ENCODE results near the gene RAPH1.
A peak's percentile ranks its signal among the peaks of the same experiment; 100 is the strongest.

RAPH1 gene

DNA sequence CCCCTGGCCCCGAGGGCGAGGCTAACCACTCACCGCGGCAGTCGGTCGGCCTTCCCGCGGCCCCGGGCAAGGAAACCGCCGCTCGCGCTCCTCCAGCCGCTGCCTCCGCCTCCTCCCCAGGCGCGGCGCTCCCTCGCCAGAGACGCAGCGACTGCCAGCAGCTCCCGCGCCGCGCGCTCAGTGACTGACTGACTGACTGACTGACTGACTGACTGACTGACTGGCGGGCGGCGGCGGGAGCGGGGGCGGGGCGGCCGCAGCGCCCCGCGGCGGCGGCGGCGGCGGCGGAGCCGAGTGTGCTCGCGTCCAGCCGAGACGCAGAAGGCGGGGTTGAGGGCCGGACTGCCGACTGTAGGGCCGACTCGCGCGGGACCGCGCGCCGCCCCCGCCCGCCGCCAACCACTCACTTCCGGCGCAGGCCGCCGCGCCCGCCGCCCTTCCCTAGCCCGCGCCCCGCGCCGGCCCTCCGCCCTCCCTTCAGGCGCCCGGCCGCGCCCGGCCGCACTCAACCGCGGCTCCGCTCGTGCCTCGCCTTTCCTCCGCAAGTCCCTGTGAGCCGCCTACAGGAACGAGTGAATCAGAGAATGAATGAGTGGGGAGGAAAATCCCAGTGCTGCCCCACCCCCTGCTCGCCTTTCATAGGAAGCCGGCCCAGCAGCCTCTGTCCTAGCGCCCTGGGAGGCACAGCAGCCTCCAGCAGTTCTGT, at the start of gene RAPH1:
Gene RAPH1 (minus strand): TSS at position 224 of the 706 bp plus-strand sequence. CDS start 39,948 bp downstream, outside the sequence.
- DNase-seq (ENCODE audit: low spot score): peak; percentile 65

- no peak for DNase-seq (ENCODE audit: low spot score)
Measured at GRCh38 chr2:203584784-203585183, 49.7 kb upstream of the RAPH1 start.

DNA sequence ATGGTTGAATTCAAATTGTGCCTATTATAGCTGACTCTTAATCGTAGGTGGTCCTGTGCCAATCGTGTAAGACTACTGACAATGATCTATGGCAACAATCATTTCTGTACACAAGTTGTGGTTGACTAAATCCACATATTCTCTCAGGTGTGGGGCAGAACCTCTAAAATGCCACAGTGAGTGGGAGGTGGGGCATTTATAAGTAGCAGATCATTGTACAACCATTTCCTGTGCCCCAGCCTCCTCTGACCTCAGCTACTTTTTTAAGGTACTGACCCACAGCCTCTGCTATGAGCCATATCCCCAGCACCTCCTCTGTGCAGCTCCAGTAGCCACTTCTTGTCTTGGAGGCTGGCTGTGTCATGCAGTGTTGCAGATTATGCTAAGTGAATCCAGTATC, 48.6 kb upstream of the RAPH1 start:
- DNase-seq (ENCODE audit: low spot score): peak; percentile 9

- no peak for DNase-seq (ENCODE audit: low spot score)
Measured at GRCh38 chr2:203583084-203583695, 48.1 kb upstream of the RAPH1 start.

- no peak for DNase-seq (ENCODE audit: low spot score)
Measured at GRCh38 chr2:203582468-203582867, 47.4 kb upstream of the RAPH1 start.

GRCh38 chr2:203580844-203581243, 45.7 kb upstream of the RAPH1 start:
- DNase-seq (ENCODE audit: low spot score): no peak

DNA sequence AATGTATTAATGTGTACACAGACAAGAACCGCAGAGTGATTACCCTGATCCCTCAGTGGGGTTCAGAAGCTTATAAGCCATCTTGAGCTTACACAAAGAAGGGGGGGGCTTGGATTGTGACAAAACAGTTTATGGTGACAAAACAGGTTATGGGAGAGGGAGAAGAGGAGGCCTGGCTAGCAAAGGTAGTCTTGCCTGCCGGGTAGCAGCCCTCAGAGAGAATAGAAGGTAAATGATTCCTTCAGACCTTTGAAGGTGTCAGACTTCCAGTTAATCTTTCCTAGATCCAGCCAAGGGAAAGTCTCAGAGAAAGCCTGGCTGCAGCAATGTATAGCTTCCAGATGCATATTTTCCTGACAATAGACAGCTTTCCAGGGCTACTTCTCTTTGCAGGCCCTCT, 44.6 kb upstream of the RAPH1 start:
- no peak for DNase-seq (ENCODE audit: low spot score)

- no peak for DNase-seq (ENCODE audit: low spot score)
Measured at GRCh38 chr2:203578759-203579643, 43.9 kb upstream of the RAPH1 start.

DNA sequence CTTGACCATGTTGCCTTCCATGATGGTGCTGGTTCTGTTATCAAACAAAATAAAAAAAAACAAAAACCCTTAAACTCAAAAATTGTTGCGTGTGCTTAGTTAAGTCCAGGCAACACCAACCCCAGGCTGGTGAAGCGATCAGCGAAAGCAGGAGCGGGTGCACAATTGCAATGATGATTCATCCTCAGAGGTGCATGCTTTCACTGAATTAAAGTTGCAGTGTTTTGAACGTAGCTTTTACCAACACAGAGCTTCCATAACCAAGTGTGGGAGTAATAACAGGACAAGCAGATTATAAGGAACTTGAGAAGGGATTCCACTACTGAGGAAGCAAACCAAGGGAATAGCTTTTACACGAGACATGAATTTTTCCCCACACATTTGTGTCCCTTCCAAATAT, 39.7 kb upstream of the RAPH1 start:
- DNase-seq (ENCODE audit: low spot score): no peak

DNA sequence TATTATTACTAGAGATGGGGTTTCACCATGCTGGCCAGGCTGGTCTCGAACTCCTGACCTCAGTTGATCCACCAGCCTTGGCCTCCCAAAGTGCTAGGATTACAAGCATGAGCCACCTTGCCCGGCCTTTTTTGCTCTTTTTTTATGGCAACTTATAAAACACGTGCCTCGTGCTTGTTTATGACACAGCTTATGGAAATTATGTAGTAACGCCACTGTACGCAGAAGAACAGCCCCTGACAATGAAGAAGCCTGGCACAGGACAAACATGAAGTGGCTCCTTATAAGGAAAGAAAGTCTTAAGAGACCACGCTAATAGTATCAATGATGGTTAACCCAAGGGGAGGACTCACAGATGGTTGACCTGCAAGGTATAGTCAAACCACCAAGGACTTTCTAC, 37.2 kb upstream of the RAPH1 start:
- DNase-seq (ENCODE audit: low spot score): no peak

GRCh38 chr2:203569677-203570316, 34.7 kb upstream of the RAPH1 start:
- DNase-seq (ENCODE audit: low spot score): no peak

GRCh38 chr2:203567691-203568090, 32.6 kb upstream of the RAPH1 start:
- DNase-seq (ENCODE audit: low spot score): no peak

DNA sequence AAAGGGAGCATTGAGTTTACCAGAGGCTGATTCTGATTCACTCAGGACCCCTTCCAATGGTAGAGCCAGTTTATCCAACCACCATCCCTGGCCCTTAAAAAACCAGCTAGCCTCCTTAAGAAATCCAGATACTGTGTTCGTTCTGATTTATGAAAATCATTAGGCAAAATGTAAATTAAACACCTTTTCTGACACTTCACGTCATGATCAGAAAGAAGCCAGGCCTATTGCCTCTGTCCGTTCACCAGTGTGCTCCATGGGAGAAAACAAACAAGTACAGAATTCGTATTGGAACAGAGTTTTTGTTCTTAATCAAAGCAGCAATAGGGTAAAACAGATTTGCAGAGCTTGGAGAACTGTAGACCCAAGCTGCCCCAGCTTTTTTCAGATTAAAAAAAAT, 31.1 kb upstream of the RAPH1 start:
- DNase-seq (ENCODE audit: low spot score): no peak

- DNase-seq (ENCODE audit: low spot score): no peak
Measured at GRCh38 chr2:203565076-203565475, 30.0 kb upstream of the RAPH1 start.

GRCh38 chr2:203562268-203562667, 27.2 kb upstream of the RAPH1 start:
- DNase-seq (ENCODE audit: low spot score): no peak

- DNase-seq (ENCODE audit: low spot score): no peak
Measured at GRCh38 chr2:203559641-203560040, 24.5 kb upstream of the RAPH1 start.

DNA sequence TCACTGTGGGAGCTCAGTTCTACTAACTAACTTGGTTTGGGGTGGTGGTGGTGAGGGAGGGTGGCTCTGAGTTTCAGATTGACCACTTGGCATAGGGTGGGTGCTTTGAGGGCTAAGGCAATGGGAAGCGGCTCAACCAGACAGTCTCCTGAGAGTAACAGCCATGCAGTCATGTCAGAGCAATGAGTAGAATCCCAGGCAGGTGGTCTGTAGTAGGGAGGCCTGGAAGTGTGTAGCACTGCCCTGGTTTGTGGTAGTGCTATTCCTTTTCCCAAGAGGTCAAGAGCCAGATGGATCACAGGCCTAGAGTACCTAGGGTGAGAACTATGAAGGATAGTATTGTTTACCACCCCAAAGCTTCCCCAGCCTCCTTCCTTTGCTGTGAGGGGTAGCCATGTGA, 18.7 kb upstream of the RAPH1 start:
- DNase-seq (ENCODE audit: low spot score): no peak

DNA sequence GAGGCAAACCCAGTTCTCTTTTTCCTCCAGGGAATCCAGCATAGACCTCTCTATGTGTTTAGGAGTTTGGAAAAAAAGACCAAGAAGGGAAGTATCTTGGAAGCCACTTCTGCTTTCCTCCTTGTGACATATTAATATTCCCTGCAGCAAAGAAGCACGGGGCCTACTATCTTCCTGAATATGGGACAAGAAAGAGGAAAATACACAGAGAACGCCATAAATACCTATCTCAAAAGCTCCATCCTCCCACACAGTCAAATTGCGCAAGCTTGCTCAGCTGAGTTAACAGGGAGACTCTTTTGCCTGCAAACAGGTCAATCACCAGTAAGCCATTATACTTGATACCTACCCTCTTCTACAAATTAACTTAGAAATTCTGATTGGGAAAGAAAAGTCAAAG, 16.7 kb upstream of the RAPH1 start:
- DNase-seq (ENCODE audit: low spot score): no peak

DNA sequence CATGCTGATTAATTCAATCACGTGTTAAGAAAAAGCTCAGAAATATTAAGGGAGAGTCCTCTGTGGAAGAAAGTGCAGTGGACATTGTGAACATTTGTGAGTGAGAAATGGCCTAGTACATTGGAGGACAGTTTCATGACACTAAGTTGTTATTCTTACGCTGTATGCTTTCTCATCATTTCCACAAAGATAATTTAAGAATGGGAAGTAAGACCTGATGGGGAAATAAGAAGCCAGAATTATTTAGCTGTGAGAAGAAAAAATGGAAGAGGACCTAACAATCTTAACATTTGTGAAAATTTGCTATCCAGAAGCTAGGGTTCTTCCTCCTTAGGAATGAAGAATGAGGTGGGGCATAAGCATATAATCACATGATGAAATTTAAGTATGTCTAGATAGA, 15.2 kb upstream of the RAPH1 start:
- no peak for DNase-seq (ENCODE audit: low spot score)

DNA sequence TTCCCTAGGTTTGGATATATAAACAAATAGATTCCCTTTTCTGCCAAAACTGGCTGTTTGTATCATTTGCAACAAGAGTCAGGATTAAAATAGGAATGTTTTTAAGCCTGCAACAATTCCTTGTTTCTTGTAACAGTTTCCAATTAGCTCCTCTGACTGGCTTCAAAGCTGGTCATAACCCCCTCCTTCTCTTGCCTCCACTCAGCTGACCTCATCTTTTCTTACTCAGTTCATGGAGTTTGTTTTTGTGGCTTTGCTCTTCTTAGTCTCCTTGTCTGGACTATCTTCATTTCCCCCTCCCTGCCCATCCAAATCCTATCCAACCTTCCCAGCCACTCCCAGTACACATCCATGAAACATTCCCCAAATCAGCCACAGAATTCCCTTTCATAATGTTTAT, 14.3 kb upstream of the RAPH1 start:
- no peak for DNase-seq (ENCODE audit: low spot score)

- no peak for DNase-seq (ENCODE audit: low spot score)
Measured at GRCh38 chr2:203548887-203549286, 13.8 kb upstream of the RAPH1 start.

GRCh38 chr2:203547356-203547755, 12.3 kb upstream of the RAPH1 start:
- DNase-seq (ENCODE audit: low spot score): no peak

DNA sequence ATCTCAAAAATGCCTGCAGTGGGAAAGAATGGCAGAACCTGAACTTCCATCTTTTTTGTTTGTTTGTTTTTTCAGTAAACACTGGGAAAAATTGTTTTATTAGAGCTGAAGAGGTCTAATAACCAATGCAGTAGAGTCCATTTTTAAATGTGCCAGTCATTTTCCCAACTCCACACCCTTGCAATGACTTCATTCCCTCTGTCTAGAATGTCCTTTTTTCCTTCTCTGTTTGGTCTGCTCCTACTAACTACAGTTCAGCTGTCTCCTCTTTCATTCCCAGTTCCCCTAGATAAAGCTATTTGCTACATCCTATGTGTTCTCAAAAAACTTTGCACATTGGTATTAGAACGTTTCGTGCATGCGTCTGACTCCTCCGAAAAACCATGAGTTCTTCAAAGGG, 9.3 kb upstream of the RAPH1 start:
- no peak for DNase-seq (ENCODE audit: low spot score)

Data from NAMALWA (cell line).